NCI-H1105 (cell line): Measurements from ENCODE around the gene COA7.

Experiments used
- DNase-seq: peaks from one replicate; lab custom pipeline; 2025; lab: John Stamatoyannopoulos, UW

The COA7 gene

DNA sequence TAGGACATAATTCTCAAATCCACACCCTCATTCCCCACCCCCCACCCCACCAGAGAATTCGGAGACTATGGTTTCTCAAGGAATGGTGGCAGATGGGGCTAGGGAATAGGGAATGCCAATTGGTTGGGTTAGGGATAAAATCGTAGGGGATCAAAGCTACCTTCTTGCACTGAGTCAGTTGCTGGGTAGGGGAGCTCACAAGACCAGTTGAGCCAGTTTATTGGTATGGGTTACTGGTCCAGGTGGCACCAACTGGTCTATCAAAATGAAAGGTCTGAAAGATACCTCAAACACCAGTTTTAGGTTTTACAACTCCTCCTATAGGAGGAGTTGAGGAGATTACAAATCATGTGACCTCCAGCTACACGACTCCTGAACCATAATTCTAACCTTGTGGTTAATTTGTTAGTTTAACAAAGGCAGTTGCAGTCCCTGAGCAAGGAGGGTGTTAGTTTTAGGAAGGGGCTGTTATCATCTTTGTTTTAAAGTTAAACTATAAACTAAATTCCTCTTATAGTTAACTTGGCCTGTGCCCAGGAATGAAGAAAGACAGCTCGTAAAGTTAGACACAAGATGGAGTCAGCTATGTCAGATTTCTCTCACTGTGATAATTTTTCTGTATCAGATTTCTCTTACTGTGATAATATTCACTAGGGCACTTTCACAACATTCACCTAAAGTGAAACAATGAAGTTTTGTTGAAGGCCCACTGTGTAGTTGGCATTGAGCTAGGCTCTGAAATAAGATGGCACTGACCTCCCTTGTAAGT lies 62.6 kb downstream of the COA7 start:
- no peak for DNase-seq
